Ovary (tissue), 3 donors: Measurements from ENCODE around the gene DAZL.

Source experiments
- POLR2A ChIP-seq: fragments of 450-650 bp; IDR thresholded peaks from one replicate; pipeline ENCODE4 v1.6.1; 2017; ENCODE audit warnings: antibody characterized with exemption, mild to moderate bottlenecking, moderate library complexity
- TF ChIP-seq, protein P1 (sequence below), 3 donors: fragments of 450-650 bp in 2 of 3; fragments of 200-600 bp in 1 of 3; IDR thresholded peaks; one replicate each; pipeline versions ENCODE4 v1.5.1 to v1.8.0; 2016 to 2022; ENCODE audit warnings: antibody characterized with exemption in 3 of 3, mild to moderate bottlenecking in 1 of 3
- donor health status: DM: no; HTN: no; CAD: no.

DNA sequence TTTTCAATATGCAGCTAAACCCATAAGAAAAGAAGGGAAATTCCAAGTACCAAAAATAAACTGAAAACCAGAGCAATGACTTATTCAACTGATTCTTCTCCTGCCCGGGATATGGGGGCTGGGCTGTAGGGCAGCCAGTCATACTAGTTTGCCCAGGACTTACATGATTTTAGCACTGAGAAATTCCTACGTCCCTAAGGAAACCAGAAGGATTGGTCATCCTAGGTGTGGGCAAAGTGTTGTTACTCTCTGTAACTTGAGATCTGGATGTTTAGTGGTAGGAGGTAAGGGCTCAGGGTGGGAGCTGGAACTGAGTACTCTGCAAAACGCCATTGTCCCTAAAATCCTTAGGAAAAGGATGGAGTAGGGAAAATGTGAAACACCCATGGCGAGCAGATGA is 1.2 kb upstream of the DAZL start:
- no peak for TF ChIP-seq POLR2A
- TF ChIP-seq, protein P1, sequence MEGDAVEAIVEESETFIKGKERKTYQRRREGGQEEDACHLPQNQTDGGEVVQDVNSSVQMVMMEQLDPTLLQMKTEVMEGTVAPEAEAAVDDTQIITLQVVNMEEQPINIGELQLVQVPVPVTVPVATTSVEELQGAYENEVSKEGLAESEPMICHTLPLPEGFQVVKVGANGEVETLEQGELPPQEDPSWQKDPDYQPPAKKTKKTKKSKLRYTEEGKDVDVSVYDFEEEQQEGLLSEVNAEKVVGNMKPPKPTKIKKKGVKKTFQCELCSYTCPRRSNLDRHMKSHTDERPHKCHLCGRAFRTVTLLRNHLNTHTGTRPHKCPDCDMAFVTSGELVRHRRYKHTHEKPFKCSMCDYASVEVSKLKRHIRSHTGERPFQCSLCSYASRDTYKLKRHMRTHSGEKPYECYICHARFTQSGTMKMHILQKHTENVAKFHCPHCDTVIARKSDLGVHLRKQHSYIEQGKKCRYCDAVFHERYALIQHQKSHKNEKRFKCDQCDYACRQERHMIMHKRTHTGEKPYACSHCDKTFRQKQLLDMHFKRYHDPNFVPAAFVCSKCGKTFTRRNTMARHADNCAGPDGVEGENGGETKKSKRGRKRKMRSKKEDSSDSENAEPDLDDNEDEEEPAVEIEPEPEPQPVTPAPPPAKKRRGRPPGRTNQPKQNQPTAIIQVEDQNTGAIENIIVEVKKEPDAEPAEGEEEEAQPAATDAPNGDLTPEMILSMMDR (IDR thresholded peaks at IDR 0.05) = no peak
